ENCODE measurements around the gene RBMS2. TPM values are rescaled to one million over a fixed set of nuclear protein-coding genes. Genes with fewer than 3 reads are reported as not detected.

Gene RBMS2
- total RNA-seq, 2 experiments from 2014 or later, result 2.5 to 5.1 TPM

DNA sequence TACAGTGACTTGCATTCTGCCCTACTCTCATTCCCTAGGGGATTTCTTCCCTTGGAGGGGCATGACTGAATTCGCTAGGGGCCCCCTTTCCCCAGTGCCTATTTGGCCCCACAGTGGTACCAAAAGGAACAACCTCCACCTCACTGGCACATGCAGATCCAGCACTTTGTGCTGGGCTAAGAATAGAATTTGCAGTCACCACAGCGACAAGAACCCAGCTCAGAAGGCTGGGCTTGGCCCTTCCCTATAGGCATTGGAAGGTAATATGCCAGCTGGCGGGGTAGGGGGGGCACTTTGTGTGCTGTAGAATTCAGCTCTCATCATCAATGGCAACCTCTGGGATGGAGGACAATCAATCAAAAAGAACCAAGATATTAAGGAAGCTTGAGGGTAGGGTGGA is 94.6 kb downstream of the RBMS2 start:
- Mint-ChIP-seq H3K36me3 (ENCODE audit: low read depth) (peaks cover 39% of the 10 kb centered on the region), H3K27ac (no peak overlapping the region)
- intact Hi-C loops (cut with micrococcal nuclease), result no loop called here

DNA sequence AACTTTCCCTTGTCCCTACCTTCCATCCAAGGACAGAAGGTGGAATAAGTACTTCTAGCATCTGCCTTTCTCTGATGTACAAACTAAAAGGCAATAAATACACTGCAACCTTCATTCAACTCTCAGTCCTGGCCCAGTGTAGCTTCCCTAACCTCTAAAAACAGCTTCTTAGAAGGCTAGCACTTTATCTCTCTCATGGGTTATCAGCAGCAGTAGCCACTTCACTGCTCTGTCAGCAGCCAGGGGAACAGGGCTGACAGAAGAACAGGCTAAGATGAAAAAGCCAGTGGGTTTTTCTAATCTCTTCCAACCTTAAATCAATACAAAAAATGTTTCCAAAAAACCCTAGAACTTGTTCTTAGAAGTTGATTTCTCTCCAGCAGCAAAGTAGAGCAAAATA is 95.3 kb downstream of the RBMS2 start:
- no peaks in the 10 kb centered on the region for H3K27me3 Mint-ChIP-seq (ENCODE audit: low read depth)
- DNase-seq, result no peak
- no peaks in the 10 kb centered on the region for H3K9me3 Mint-ChIP-seq
- peaks cover 33% of the 10 kb centered on the region for H3K36me3 Mint-ChIP-seq (ENCODE audit: low read depth)
- no peak overlapping the region for H3K4me3 Mint-ChIP-seq
- CTCF ChIA-PET, result interaction anchor here (0.9 to 1.4 kb wide), 2 partner anchors 11 to 19 kb away, joined by 3 to 4 read pairs; no protein-coding TSS in a partner anchor
- peak overlapping the region; percentile 53 for H3K27ac Mint-ChIP-seq
- peaks cover 16% of the 10 kb centered on the region for H3K4me1 Mint-ChIP-seq (ENCODE audit: low read depth)
- intact Hi-C loops (cut with micrococcal nuclease), result no loop called here

More for the DNA sequence above, 94.6 kb downstream of the RBMS2 start:
- Mint-ChIP-seq H3K4me1 (ENCODE audit: low read depth) (peaks cover 15% of the 10 kb centered on the region), H3K4me3 (no peak overlapping the region), H3K27me3 (ENCODE audit: low read depth) (no peaks in the 10 kb centered on the region), H3K9me3 (no peaks in the 10 kb centered on the region)
- CTCF ChIA-PET, result interaction anchor here (0.9 to 1.4 kb wide), 2 partner anchors 12 to 20 kb away, joined by 3 to 4 read pairs; no protein-coding TSS in a partner anchor
- DNase-seq, result no peak

DNA sequence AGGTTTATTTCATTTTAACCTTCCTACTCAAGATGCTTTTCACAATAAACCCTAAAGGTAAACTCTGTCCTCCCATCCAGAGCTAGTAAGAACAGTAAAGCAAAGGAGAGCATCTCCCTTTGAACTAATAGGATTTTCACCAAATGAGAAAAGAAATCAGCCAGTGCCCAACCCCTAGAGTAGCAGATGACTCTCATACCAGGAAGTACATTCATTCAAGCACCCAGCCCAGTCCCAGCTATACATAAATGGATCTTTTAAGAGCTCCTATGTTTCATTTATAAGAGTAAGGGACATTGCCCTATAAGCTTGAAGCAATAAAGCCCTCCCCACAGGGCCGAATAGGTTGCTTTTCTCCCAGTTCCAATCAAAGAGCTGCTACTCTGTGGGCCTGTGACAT is 100.9 kb downstream of the RBMS2 start:
- CTCF ChIA-PET, result interaction anchor here (0.6 to 3.0 kb wide), 6 partner anchors 11 to 685 kb away, joined by 3 to 27 read pairs (median 4); no protein-coding TSS in a partner anchor
- intact Hi-C loops (cut with micrococcal nuclease), result no loop called here
- no peak overlapping the region for H3K4me3 Mint-ChIP-seq
- H3K27me3 Mint-ChIP-seq (ENCODE audit: low read depth), result no peaks in the 10 kb centered on the region
- peaks cover 55% of the 10 kb centered on the region for H3K4me1 Mint-ChIP-seq (ENCODE audit: low read depth)
- DNase-seq, result peak; percentile 27
- H3K36me3 Mint-ChIP-seq (ENCODE audit: low read depth), result peaks cover 14% of the 10 kb centered on the region
- no peaks in the 10 kb centered on the region for H3K9me3 Mint-ChIP-seq
- no peak overlapping the region for H3K27ac Mint-ChIP-seq

DNA sequence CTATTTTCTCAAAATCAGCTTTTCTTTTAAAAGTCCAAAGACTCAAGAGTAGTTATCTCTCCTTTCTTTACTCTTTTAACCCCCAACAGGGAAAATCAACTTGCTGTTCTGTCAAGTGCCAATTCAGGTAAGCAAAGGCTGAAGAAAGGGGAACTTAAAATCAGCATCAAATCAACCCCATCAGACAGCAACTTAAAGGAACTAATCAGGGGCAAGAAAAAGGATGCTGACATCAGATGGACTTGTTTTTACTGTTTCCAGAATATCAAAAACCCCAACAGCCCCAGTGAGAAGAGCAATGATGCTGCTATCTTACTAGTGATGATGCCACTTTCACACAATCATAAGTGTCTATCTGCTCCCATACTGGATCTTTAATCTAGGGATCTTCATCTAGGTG is 105.1 kb downstream of the RBMS2 start:
- H3K4me1 Mint-ChIP-seq (ENCODE audit: low read depth), result peaks cover 70% of the 10 kb centered on the region
- peak overlapping the region; percentile 80 for H3K27ac Mint-ChIP-seq

DNA sequence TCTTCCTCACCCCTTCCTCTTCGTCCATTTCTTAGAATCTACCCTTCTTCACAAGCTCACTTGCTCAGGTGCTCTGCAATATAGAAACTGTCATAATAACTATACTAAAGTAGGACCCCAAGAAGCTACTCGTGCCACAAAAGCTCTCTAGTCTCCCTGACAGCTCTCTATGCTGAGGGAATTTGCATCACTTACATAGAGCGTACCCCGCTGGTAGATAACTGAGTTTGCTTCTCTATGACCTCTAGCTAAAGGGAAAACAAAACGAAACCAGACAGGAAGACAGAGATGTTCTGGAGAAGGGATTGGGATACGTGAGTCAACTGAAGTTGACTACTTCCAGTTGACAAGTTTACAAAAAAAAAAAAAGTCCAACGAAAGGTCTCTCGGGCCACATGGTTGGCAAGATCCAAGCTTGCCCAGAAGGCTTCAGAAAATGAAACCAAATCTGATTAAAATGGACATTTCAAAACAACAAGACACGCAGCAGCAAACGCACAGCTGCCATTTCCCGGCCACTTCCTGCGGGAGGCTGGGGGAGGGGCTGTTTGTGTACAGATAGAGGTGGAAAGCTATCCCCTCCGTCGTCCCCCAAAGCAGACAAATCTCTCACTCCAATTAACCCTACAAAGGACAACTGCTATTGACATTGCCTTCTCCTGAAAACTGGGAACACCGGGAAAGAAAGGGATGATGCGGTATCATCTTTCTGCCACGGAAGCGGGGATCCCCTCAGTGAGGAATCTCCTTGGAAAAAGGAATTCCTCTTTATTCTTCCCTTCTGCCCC is 107.2 kb downstream of the RBMS2 start:
- peaks cover 9% of the 10 kb centered on the region for H3K36me3 Mint-ChIP-seq (ENCODE audit: low read depth)
- peaks cover 79% of the 10 kb centered on the region for H3K4me1 Mint-ChIP-seq (ENCODE audit: low read depth)
- no peaks in the 10 kb centered on the region for H3K9me3 Mint-ChIP-seq
- H3K27me3 Mint-ChIP-seq (ENCODE audit: low read depth), result no peaks in the 10 kb centered on the region
- peak; percentile 80 for DNase-seq
- intact Hi-C loops (cut with micrococcal nuclease), result loop anchor here (1.0 kb wide), 2 partner anchors 7 to 8 kb away; no protein-coding TSS in a partner anchor
- CTCF ChIA-PET, result interaction anchor here (0.5 to 1.6 kb wide), 9 partner anchors 8 to 553 kb away, joined by 3 to 10 read pairs (median 3); no protein-coding TSS in a partner anchor
- H3K27ac Mint-ChIP-seq, result peak overlapping the region; percentile 94
- peak overlapping the region; percentile 98 for H3K4me3 Mint-ChIP-seq

More for the DNA sequence above, 105.1 kb downstream of the RBMS2 start:
- CTCF ChIA-PET, result interaction anchor here (0.5 to 0.9 kb wide), 3 partner anchors 9 to 112 kb away, joined by 3 to 8 read pairs (median 4); no protein-coding TSS in a partner anchor
- H3K27me3 Mint-ChIP-seq (ENCODE audit: low read depth), result no peaks in the 10 kb centered on the region
- intact Hi-C loops (cut with micrococcal nuclease), result no loop called here
- no peak overlapping the region for H3K4me3 Mint-ChIP-seq
- no peak for DNase-seq
- no peaks in the 10 kb centered on the region for H3K9me3 Mint-ChIP-seq
- peaks cover 12% of the 10 kb centered on the region for H3K36me3 Mint-ChIP-seq (ENCODE audit: low read depth)

DNA sequence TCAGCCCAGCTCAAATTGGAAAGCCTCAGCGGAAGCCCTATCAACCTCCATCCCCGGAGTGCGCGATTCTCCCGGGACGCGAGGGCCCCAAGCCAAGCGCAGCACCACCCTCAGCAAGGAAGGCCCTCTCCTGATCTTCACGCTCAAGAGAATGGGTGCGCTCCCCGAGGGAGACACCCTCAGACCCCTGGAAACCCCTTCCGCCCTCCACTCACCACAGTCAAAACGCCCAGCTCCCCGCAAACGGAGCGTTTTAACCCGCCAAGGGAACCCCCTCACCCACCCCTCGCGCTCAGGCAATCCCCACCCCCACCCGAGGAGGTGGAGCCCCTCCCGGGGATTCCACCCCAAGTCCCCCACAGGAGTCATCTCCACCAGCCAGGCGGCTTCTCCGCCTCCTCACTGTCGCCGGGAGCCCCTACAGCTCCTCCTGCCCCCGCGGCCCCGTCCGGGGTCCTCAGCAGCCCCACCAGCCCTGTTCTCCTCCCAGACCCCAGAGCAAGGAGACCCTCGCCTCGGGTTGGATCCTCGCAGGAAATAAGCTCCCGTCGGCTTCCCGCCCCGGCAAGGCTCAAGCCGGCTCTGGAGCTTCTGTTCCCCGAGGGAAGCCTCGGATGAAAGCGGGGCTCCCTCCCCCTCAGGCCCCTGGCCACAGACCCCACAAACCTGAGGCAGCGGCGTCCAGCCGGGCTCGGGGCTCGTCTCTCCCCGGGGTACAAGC is 108.0 kb downstream of the RBMS2 start:
- CTCF ChIA-PET, result interaction anchor here (0.5 to 1.5 kb wide), 5 partner anchors 29 to 552 kb away, joined by 3 to 4 read pairs (median 3); no protein-coding TSS in a partner anchor
- Mint-ChIP-seq H3K9me3 (no peaks in the 10 kb centered on the region), H3K4me1 (ENCODE audit: low read depth) (peaks cover 79% of the 10 kb centered on the region), H3K36me3 (ENCODE audit: low read depth) (peaks cover 9% of the 10 kb centered on the region), H3K4me3 (peak overlapping the region; percentile 98), H3K27ac (peak overlapping the region; percentile 94), H3K27me3 (ENCODE audit: low read depth) (no peaks in the 10 kb centered on the region)
- peak; percentile 75 for DNase-seq
- intact Hi-C loops (cut with micrococcal nuclease), result loop anchor here (1.0 kb wide), 4 partner anchors 8 to 108 kb away; partner anchors contain the start of genes PTGES3 and RBMS2

DNA sequence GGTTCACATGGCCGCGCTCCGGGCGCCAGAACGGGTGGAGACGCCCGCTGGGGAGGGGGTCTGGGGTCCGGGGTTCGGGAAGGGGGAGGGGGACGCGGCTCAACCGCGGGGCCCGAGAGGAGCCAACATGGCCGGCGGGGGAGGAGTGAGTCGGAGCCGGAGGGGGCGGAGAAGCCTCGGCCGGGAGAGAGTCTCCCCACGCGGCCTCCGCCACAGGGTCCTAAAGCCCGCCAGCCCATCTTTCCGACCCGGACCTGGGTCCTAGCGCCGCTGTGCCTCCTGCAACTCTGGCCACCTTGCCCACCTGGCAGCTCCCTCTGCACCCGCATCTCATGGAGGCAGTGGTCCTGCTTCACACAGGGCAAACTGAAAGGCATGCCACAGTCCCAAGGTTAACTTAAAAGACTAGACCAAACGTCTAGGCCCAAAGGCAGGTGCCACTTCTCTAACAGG is 108.6 kb downstream of the RBMS2 start, which contains the start of gene BAZ2A:
BAZ2A (minus strand) TSS at position 147 of the 453 bp plus-strand sequence. CDS start 12,796 bp downstream, outside the sequence.
- H3K4me3 Mint-ChIP-seq, result peak within 1 kb of the TSS; percentile 98
- intact Hi-C loops (cut with micrococcal nuclease), result loop anchor here (1.0 kb wide), 3 partner anchors 54 to 109 kb away; partner anchors contain the start of genes PTGES3 and RBMS2
- CTCF ChIA-PET, result interaction anchor here (0.5 to 0.6 kb wide), 3 partner anchors 50 to 125 kb away, joined by 3 read pairs; no protein-coding TSS in a partner anchor
- peak; percentile 93 for DNase-seq
- H3K27me3 Mint-ChIP-seq (ENCODE audit: low read depth), result no peaks in the 10 kb centered on the region
- H3K9me3 Mint-ChIP-seq, result no peaks in the 10 kb centered on the region
- H3K27ac Mint-ChIP-seq, result peak within 1 kb of the TSS; percentile 94
- peaks cover 79% of the 10 kb centered on the region for H3K4me1 Mint-ChIP-seq (ENCODE audit: low read depth)
- H3K36me3 Mint-ChIP-seq (ENCODE audit: low read depth), result peaks cover 9% of the 10 kb centered on the region

DNA sequence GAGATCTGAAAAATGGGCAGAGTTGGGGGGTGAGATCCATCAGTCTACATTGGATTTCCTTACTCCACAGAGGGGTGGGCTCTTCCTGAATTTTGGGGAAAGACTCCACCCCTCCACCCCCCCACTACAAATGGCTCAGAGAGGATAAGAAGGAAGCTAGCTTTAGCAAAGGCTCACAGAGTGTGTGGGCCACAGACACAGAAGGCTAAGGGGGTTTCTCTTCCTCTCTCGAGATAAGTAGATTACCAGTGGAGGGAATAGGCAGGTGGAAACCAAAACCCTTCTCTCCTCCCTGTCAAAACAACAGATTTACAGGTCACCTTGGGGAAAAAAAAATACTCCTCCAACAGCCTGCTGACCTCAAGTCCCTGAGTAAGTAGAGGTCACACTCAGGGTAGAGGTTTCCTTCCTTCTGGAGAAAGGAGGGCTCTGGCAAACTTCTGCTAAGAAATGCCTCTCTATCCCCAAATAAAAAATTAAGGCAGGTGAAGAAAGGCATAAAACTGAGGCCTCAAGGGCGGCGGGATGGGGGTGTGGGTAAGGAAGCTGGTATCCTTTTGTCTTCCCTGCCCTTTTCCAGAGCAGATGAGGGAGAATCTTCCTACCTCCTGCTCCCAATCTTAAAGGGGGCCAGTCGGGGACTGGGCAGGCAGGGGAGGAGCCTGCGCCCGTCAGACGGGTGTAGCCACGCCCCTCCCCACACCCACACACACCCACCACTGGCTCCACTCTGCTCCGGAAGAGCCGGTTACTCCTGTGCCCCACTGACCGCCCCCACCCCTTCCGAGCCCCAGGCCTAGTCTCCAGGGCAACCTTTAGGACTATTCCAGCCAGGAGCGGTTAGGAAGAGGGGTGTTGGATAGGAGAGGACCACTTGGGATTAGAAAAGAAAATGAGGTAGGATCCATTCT is 110.4 kb downstream of the RBMS2 start:
- CTCF ChIA-PET, result interaction anchor here (0.5 to 0.6 kb wide), 2 partner anchors 10 to 631 kb away, joined by 3 to 6 read pairs; no protein-coding TSS in a partner anchor

DNA sequence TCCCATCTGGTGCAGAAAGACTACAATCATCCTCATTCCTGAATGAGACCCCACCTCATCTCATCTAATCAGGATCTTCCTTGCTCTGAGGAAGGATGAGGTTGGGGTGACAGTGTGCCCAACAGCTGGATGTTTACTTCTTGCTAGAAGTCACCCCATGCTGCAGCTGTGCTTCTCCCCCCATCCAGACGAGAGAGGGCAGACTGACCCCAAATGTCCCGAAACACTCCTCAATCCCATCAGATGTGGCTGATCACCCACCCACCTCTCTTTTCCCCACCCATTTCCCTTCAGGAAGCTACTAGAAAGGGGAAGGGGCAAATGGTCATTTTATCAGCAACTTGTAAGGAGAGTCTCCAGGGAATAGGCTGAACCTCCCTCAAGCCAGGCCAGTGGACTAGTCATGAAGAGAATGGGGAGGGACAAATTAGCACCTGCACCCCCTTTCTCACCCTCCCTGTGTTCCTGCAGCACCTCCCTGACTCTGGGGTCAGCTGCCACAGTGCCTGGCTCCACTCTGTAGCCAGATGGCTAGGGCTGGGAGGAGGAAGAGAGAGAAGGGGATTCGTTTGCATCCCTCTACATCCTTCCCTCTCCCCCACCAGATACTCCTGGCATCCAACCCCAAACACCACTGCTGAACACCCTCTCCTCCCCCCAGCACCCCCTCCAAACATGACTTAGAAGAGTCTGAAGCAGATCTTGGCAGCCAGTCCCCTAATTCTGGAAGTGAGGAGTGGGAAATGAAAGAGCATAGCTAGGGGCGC is 111.3 kb downstream of the RBMS2 start:
- Mint-ChIP-seq H3K9me3 (no peaks in the 10 kb centered on the region), H3K36me3 (ENCODE audit: low read depth) (peaks cover 11% of the 10 kb centered on the region), H3K27ac (peak overlapping the region; percentile 19), H3K27me3 (ENCODE audit: low read depth) (no peaks in the 10 kb centered on the region), H3K4me3 (peak overlapping the region; percentile 36), H3K4me1 (ENCODE audit: low read depth) (peaks cover 77% of the 10 kb centered on the region)
- CTCF ChIA-PET, result interaction anchor here (0.5 kb wide), 1 partner anchor 9 kb away, joined by 3 read pairs; no protein-coding TSS in a partner anchor
- no peak for DNase-seq
- intact Hi-C loops (cut with micrococcal nuclease), result loop anchor here (2.0 kb wide), 1 partner anchor 704 kb away; no protein-coding TSS in a partner anchor

More for the DNA sequence above, 110.4 kb downstream of the RBMS2 start:
- peaks cover 7% of the 10 kb centered on the region for H3K36me3 Mint-ChIP-seq (ENCODE audit: low read depth)
- DNase-seq, result peak; percentile 49
- H3K4me3 Mint-ChIP-seq, result peak overlapping the region; percentile 36
- intact Hi-C loops (cut with micrococcal nuclease), result loop anchor here (2.0 kb wide), 1 partner anchor 703 kb away; no protein-coding TSS in a partner anchor
- no peaks in the 10 kb centered on the region for H3K9me3 Mint-ChIP-seq
- H3K4me1 Mint-ChIP-seq (ENCODE audit: low read depth), result peaks cover 78% of the 10 kb centered on the region
- H3K27me3 Mint-ChIP-seq (ENCODE audit: low read depth), result no peaks in the 10 kb centered on the region
- peak overlapping the region; percentile 68 for H3K27ac Mint-ChIP-seq

DNA sequence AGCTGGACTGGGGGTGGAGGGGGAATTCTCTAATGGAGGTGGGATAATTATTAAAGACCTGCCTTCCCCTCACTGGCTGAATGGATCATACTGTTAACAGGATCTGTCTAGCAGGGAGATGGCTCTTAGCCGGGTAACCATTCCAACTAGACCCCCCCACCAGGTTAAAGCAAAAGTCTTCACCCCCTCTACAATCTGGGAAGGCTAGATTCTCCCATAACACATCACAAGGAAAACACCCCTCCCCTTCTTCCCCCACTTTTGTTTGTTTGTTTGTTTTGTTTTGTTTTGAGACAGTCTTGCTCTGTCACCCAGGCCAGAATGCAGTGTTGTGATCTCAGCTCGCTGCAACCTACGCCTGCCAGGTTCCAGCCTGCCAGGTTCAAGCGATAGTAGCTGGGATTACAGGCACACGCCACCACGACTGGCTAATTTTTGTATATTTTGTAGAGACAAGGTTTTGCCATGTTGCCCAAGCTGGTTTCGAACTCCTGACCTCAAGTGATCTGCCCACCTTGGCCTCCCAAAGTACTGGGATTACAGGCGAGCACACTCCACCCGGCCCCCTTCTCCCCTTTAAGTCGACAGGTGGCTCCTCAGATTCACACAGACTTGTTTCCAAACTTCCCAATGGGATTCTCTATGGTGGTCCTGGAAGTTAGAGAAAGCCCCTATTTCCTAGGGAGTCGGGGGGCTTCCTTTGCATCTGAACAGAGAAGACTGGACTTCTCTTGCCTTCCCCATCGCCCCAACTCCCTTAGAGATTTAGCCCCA is 112.0 kb downstream of the RBMS2 start:
- CTCF ChIA-PET, result interaction anchor here (1.1 to 3.4 kb wide), 2 partner anchors 14 to 44 kb away, joined by 5 to 23 read pairs; no protein-coding TSS in a partner anchor
- DNase-seq, result no peak
- peak overlapping the region; percentile 86 for H3K4me3 Mint-ChIP-seq
- peaks cover 75% of the 10 kb centered on the region for H3K4me1 Mint-ChIP-seq (ENCODE audit: low read depth)
- H3K27ac Mint-ChIP-seq, result peak overlapping the region; percentile 23
- H3K36me3 Mint-ChIP-seq (ENCODE audit: low read depth), result peaks cover 15% of the 10 kb centered on the region
- no peaks in the 10 kb centered on the region for H3K27me3 Mint-ChIP-seq (ENCODE audit: low read depth)
- intact Hi-C loops (cut with micrococcal nuclease), result loop anchor here (2.0 kb wide), 1 partner anchor 705 kb away; no protein-coding TSS in a partner anchor
- H3K9me3 Mint-ChIP-seq, result no peaks in the 10 kb centered on the region
